RWPE2 (cell line): ENCODE data around the gene ADAMTSL2.

ENCODE experiments used
- ATAC-seq: fragments of 200-7000 bp; cut with Tn5 transposase; 3 replicates; pipeline ENCODE4 v1.9.1; 2021; ENCODE audit warnings: low read depth
- DNase-seq: peaks from one replicate; pipeline ENCODE4 v3.0.0-alpha.2; 2020; ENCODE audit warnings: low spot score
- H3K27ac ChIP-seq: fragments of 450-650 bp; 2 replicates; pipeline ENCODE4 v1.5.1; 2017; ENCODE audit warnings: mild to moderate bottlenecking; ENCODE audit not compliant: poor library complexity, severe bottlenecking
- H3K27me3 ChIP-seq: fragments of 250-450 bp; sonication (Bioruptor Pico); 2 replicates; pipeline ENCODE4 v1.5.1; 2021; ENCODE audit warnings: mild to moderate bottlenecking, moderate library complexity; ENCODE audit not compliant: insufficient read depth, poor library complexity, severe bottlenecking
- H3K36me3 ChIP-seq: fragments of 250-450 bp; sonication (Bioruptor Pico); 2 replicates; pipeline ENCODE4 v1.5.1; 2020; ENCODE audit warnings: low read depth, mild to moderate bottlenecking, moderate library complexity
- H3K4me1 ChIP-seq: fragments of 250-450 bp; sonication (Bioruptor Pico); 2 replicates; pipeline ENCODE4 v1.5.1; 2021; ENCODE audit warnings: mild to moderate bottlenecking, moderate library complexity; ENCODE audit not compliant: insufficient read depth, poor library complexity, severe bottlenecking
- H3K4me3 ChIP-seq: fragments of 250-450 bp; sonication (Bioruptor Pico); 2 replicates; pipeline ENCODE4 v1.5.1; 2021; ENCODE audit warnings: mild to moderate bottlenecking, moderate library complexity; ENCODE audit not compliant: severe bottlenecking
- H3K9me3 ChIP-seq: fragments of 250-450 bp; sonication (Bioruptor Pico); 2 replicates; pipeline ENCODE4 v1.5.1; 2021; ENCODE audit warnings: mild to moderate bottlenecking, moderate library complexity; ENCODE audit not compliant: severe bottlenecking
- TF ChIP-seq, protein P1 (sequence below): fragments of 450-650 bp; IDR thresholded peaks from one replicate; pipeline ENCODE4 v1.5.1; 2017; ENCODE audit warnings: mild to moderate bottlenecking, moderate library complexity; ENCODE audit not compliant: poor library complexity, severe bottlenecking

The ADAMTSL2 gene

DNA sequence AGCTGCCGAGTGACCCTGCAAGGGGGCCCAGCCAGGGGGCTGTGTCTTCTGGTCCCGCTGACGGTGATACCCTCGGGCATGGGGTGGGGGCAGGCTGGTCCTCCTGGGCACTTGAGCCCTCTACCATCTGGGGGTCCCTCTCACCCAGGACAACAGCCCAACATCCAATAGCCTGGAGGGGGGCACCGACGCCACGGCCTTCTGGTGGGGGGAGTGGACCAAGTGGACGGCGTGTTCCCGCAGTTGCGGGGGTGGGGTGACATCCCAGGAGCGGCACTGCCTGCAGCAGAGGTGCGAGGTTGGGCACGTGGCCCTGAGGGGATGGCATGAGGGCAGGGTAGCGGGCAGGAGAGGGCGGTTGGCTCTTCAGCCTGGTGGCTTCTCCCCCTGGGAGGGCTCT is 2.8 kb downstream of the ADAMTSL2 start:
- ATAC-seq (no peak), DNase-seq (no peak)
- Histone ChIP-seq H3K27ac (no peak overlapping the region), H3K27me3 (peaks cover 34% of the 10 kb centered on the region), H3K4me1 (no peaks in the 10 kb centered on the region), H3K36me3 (no peaks in the 10 kb centered on the region), H3K9me3 (no peaks in the 10 kb centered on the region), H3K4me3 (no peak overlapping the region)
- TF ChIP-seq, protein P1, sequence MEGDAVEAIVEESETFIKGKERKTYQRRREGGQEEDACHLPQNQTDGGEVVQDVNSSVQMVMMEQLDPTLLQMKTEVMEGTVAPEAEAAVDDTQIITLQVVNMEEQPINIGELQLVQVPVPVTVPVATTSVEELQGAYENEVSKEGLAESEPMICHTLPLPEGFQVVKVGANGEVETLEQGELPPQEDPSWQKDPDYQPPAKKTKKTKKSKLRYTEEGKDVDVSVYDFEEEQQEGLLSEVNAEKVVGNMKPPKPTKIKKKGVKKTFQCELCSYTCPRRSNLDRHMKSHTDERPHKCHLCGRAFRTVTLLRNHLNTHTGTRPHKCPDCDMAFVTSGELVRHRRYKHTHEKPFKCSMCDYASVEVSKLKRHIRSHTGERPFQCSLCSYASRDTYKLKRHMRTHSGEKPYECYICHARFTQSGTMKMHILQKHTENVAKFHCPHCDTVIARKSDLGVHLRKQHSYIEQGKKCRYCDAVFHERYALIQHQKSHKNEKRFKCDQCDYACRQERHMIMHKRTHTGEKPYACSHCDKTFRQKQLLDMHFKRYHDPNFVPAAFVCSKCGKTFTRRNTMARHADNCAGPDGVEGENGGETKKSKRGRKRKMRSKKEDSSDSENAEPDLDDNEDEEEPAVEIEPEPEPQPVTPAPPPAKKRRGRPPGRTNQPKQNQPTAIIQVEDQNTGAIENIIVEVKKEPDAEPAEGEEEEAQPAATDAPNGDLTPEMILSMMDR: no peak

DNA sequence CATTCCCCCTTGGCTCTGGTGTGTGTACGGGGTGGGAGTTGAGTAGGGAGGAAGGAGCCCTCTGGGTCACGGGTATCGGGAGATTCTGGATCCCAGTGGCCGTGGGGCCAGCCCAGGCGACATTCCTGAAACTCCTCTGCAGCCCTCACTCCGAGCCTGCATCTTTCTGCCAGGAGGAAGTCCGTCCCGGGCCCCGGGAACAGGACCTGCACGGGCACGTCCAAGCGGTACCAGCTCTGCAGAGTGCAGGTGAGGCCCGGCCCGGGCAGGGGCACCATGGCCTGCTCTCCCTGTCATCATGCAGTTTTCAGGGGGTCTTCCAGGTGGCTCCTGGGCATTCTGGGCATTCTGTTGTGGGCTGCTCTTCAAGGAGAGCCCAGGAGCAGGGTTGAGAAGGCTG is 3.7 kb downstream of the ADAMTSL2 start:
- 0 out of 3 replicates have a peak, but pooled peaks have one; percentile 29 for ATAC-seq

DNA sequence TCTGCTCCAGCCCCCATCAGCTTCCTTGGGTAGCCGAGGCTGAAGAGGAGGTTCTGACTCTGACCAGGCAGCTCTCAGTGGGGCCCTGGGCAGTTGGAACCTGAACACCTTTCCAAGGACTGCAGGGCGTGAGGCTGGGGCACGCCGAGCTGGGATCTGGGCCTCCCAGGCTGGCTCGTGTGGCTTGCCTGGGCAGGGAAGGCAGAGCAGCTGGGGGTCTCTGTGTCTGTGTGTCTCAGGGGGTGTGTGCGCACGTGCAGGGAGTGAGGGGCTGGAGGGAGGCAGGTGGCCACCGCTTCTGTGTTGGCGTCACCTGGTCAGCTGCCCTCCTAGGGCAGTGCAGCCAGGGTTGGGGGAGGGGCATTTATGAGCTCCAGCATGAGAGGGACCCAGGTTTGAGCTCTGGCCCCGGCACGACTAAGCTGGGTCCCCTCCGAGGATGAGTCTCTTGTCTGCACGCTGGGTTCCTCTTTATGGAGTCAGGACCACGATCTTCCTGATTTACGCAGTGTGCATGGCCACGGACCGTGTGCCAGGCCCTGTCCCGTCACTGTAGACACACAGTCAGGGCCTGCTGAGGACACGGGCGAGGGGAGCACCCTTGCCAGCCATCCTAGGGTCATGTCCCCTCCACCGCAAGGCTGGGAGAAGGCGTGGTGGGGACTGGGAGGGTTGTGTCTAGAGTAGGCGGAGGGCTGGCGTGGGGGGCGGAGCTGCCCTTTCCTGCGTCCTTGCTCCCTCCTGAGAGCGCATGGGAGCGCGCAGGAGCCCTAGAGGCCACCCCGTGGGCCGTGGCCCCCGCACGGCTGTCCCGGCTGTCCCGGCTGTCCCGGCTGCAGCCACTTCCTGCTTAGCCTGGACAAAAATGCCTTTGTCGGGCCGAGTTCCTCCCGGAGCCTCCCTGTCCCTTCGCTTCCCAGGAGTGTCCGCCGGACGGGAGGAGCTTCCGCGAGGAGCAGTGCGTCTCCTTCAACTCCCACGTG is 4.6 kb downstream of the ADAMTSL2 start:
- Histone ChIP-seq H3K4me1 (no peaks in the 10 kb centered on the region), H3K9me3 (no peaks in the 10 kb centered on the region), H3K27ac (no peak overlapping the region), H3K27me3 (peaks cover 16% of the 10 kb centered on the region), H3K36me3 (no peaks in the 10 kb centered on the region), H3K4me3 (no peak overlapping the region)
- DNase-seq (no peak), ATAC-seq (no peak)
- TF ChIP-seq, protein P1: no peak

More for the DNA sequence above, 3.7 kb downstream of the ADAMTSL2 start:
- Histone ChIP-seq H3K27ac (no peak overlapping the region), H3K27me3 (peaks cover 25% of the 10 kb centered on the region), H3K4me1 (no peaks in the 10 kb centered on the region), H3K36me3 (no peaks in the 10 kb centered on the region), H3K4me3 (no peak overlapping the region), H3K9me3 (no peaks in the 10 kb centered on the region)
- no peak for DNase-seq
- TF ChIP-seq, protein P1: no peak

DNA sequence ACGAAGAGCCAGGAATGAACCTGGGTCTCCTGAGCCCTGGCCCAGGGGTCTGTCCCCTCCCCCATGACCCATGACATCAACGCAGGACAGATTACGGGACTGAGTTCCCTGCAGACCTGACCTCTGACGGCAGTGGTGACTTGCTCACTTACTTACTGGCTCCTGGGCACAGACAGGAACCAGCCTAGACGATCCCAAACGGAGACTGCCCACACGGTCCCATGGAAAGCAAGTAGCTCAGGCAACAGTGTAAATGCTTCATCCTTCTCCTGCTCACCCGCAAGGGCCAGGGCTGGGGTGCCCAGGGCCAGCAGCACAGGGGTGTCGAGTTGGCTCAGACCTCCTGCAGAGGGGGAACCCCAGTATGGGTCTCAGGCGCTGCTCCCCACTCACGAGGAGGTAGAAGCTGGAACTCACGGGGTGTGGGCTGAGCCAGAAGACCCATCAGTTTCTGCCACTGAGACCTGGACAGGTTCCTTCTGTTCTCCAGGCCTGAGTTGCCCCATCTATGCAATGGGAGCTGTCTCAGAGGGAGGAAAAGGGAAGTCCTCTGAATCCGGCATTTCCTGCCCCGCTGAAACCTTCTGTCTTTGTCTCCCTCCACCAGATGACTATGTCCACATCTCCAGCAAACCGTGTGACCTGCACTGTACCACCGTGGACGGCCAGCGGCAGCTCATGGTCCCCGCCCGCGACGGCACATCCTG is 5.6 kb downstream of the ADAMTSL2 start:
- DNase-seq (no peak), ATAC-seq (no peak)
- no peaks in the 10 kb centered on the region for H3K36me3 ChIP-seq
- TF ChIP-seq, protein P1: no peak
- no peak overlapping the region for H3K27ac ChIP-seq
- H3K4me1 ChIP-seq: no peaks in the 10 kb centered on the region
- no peaks in the 10 kb centered on the region for H3K9me3 ChIP-seq
- peaks cover 6% of the 10 kb centered on the region for H3K27me3 ChIP-seq
- no peak overlapping the region for H3K4me3 ChIP-seq
